Measurements from ENCODE around the gene CCL14.
"Not testable (repeated sequence)": the region's sequence is repeated elsewhere in the genome, so short reads cannot be mapped to it uniquely, and the experiment has no call there.

CCL14 gene

DNA sequence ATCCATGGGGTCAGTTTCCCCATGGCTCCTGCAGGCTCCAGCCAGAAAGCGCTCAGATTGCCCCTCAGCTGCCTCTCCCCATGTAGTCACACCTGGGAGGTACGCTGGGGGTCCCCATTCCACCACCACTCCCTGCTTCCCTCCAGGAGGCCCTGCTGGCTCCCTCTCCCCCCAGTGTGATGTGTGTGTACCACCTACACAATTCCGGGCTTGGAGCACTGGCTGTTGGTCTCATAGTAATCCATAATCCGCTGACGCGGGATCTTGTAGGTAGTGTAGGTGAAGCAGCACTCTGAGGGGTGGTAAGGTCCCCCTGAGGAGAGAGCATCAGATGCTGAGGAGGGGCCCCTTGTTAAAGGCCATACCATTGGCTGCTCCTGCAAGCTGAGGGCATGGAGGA, 2.4 kb downstream of the CCL14 start:
- DNase-seq: no peak

DNA sequence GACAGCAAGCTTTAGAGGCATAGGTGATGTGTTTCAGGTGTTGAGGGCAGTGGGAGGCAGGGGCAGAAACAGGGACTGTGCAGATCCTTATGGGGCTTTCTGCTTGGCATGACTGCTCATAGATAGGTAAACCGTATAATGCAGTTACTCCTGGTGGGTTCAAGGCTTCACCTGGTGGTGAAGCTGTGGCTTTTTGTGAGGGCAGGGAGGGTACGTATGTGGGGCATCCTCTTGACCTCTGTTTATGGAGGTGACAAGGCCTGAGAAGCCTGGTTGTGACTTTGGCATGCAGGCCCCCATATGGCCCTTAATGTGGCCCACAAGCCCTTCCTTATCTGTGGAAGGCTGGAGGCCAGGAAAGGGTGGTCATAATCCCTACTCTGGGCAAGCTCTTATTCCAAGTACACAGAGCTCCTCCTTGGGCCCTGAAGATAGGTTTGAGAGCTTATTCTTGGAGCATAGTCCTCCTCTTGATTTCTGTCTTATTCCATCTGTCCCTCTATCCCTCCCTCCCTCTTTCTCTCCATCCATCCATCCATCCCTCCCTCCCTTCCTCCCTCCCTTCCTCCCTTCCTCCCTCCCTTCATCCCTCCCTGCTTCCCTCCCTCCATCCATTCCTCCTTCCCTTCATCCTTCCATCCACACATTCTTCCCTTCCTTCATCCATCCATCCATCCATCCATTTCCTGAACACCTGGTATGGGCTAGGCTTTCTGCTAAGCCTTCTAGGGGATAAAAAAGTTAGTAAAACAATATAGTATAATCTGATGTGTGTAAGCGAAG, 3.9 kb downstream of the CCL14 start:
- DNase-seq: no peak

DNA sequence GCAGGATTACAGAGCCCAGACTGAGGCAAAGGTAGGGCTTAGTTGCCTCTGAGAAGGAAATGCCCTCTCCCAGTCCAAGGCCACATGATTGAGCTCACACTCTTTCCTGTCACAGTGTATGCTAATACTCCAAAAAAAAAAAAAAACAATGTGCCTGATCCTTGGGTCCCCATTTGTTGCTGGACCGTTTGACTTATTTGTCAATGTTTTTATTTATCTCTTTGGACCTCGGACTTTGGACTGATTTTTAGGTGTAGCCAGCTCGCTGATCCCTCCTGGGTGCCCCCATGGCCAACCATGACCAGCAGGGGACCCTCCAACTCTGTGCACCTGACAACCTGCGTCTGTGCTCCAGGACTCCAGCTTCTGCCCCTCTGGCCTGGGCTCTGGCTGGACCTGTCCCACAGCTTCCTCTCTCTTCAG, 4.6 kb downstream of the CCL14 start:
- no peak for DNase-seq

DNA sequence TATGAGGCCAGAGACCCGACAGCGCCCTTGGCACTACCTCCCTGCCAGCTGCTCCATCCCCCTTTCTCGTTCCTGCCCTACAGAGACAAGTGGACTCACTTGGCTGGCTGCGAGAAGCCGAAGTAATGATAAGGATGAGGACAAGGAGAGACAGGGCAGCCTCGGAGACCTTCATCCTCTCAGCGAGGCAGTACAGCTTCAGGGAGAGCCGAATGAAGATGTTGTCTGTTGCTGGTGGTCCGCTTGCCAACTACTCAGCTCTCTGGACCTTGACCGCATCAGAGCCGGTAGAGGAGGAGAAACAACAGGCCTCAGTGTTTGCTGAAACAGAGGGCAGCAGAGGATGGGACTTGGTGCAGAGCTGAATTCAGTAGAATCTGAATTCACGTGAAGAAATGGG, 5.3 kb downstream of the CCL14 start, which contains the start of gene CCL16:
TSS of gene CCL16 (minus strand) at position 252 of the 400 bp plus-strand sequence. CDS start at position 175, 77 bp downstream.
- DNase-seq: no peak

DNA sequence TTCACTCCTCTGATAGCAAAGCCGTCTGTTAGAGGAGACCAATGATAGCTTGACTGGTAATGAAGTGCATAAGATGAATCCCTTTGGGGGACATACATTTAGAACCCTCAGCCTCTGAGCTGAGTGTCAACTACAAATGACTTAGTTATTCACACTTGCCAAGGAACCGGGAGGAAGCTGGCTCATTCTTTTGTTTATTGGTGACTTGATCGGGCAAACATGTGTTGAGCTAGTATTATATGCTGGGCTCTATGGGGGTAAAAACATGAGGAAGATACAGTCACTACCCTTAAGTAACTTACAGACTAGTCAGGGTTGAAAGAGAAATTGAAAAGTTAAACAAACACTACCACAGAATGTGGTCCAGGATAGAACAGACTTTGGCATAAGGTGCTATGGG, 8.2 kb downstream of the CCL14 start:
- no peak for DNase-seq

DNA sequence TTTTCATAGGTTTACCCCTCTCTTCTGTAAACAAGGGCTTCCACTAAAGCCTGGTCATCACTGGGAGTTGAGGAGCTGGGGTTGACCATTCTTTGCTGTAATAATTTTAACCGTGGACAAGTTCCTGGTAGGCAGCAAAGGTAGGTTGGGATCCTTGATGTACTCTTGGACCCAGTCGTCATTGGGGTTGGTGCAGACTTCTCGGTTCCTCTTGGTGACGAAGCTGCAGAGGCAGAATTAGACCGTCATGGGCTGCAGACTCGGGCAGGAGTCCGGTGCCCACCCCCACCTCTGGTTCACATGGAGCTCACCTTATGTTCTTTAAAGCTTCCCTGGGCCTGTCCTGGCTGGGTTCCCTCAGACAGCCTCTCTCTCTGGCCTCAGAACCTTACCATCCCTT, 9.0 kb downstream of the CCL14 start:
- DNase-seq: no peak

DNA sequence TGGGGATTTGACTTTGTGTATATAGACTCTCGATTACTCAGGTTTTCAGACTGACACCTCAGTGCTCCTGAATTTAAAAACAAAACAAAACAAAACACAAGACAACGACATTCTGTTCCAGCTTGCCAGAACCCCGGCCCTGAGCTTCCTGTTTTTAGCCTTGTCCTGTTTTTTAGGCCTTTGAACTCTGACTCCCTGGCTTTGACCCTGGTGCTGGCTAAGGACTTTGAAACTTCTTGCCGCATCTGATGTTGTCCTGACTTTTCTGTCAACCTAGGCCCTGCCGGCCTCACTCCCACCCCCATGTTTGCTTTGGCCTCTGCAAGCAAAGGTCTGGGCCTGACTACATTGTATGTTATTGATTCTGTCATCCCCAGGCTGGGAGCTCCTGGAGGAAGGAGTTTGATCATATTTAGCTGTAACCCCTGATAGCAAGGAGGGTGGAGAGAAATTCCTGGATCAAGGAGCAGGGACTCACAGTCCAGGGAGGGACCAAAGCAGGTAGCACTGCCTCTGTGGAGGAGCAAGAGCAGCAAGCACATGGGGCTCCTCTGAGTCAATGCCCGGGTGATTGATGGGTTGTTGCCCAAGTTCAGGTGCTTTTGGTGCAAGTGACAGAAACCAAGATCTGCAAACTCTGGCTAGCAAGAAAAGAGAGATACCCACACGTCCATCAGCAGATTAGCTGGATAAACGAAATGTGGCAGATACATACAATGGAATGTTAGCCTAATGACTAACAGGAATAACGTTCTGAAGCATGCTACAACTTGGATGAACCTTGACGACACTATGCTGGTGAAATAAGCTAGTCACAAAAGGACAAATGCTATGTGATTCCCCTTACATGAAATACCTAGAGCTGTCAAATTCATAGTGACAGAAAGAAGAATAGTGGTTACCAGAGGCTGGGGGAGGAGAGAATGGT, 12.9 kb downstream of the CCL14 start:
- DNase-seq: no peak

DNA sequence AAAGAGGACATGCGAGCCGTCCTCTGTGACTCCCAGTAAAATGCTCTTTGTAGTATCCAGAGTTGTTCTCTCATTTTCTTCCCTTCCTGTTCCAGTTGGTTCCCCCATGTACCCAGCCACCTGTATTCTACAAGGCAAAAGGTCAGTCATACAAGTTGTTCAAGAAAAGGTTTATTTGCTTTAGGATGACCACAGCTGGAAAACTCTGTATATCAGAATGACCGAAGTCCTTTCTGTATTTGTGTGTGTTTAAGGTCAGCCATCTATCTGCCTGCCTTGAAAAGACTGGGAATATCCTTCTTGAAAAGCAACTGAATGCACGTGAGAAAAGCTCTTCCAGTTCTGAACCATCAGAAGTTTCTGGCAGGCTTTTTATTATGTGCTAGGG, 13.6 kb downstream of the CCL14 start:
- DNase-seq: no peak

DNA sequence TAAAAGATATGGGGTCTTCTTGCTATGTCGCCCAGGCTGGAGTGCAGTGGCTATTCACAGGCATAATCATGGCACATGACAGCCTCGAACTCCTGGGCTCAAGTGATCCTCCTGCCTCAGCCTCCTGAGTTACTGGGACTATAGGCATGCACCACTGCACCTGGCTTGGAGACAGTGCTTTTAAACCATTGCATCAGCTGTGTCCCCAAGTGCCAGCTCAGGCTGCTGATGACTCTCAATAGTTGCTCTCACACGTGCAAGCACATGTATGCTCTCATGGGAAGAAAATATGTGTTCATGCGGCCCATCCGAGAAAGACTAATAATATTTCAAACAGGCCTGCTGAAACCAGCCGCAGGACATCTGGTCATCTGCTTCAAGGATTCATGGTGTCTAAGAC, 14.0 kb downstream of the CCL14 start:
- no peak for DNase-seq

DNA sequence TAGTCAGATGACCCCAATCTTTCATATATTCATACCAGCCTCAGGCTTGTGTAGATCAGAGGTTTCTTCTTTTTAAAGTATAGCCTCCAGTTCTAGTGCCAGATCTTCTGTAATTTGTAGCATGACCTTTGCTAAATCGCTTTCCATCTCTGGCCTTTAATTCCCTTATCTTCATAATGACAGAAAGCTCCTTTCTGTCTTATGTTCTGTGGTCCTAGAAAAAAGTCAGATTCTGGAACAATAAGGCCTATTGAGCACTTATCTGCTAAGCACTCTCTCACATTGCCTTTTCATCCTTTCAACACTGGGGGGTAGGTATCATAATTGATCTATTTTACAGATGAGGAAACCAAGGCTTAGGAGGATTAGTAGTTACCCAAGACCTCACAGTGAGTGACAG, 14.5 kb downstream of the CCL14 start:
- DNase-seq: no peak

DNA sequence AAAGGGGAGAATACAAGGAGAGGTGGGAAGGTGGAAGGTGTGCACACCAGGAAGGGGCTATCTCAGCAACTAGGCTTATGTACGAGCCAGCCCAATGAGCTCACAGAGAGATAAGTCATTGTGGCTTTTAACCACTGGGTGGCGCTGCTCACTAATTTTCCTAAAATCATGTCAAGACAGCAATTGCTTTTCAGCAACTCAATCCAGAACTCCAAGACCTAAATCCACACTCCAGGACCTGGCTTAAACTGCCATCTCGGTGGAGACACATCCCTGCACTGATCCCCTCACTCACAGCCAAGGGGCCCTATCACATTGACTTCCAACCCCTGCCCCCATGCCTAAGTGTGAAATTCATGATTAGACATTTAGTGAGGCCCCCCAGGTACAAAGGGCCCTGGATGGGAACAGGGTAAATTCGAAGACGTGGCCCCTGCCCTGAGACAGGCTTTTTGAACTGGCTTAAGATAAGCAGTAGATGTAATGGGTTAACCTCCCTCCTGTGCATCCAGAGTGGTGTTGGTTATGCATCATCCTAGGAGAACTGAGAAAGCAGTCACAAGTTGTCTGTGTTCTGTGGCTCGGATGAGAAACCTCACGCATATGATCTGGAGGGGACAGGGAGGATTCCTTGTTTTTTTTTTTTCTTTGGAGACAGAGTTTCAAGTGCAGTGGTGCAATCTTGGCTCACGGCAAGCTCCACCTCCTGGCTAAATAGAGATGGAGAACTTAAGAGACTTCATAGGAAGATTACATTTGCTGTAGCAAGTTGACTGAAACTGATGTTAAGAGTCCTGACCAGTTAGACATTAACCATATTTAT, 16.8 kb downstream of the CCL14 start:
- peak; percentile 86 for DNase-seq

DNA sequence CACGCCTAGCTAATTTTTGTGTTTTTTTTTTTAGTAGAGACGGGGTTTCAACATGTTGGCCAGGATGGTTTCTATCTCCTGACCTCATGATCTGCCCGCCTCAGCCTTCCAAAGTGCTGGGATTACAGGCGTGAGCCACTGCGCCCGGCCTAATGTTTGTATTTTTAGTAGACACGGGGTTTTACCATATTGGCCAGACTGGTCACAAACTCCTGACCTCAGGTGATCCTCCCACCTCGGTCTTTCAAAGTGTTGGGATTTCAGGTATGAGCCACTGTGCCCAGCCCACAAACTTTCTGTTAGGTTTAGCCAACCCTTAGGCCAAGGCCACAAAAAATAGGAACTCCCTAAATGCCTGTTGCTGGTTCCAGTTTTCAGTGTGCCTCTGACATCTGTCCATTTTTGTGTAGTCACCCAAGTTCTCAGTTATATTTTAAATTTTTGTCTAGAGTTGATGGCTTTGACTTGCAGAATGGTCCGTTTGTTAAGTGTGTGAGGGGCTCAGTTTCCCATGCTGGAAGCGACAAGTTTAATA, 17.9 kb downstream of the CCL14 start:
- DNase-seq: no peak

DNA sequence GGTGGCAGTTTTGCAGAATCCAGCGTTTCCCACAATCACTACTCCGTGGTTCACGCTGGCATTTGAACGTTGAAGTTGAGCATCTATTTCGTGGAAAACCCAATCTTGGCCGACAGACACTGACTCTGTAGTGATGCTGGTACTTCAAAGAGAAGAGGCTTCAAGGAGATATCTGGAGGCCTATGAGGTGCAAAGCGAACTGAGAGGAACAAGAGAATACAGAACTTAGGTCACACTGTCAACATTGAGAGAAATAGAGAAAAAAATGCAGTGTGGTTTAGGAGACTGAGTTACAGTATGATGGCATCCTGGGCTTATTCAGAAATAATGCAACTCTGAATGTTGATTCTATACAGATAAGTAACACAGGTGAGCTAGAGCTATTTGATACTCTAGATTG, 21.3 kb downstream of the CCL14 start:
- no peak for DNase-seq

DNA sequence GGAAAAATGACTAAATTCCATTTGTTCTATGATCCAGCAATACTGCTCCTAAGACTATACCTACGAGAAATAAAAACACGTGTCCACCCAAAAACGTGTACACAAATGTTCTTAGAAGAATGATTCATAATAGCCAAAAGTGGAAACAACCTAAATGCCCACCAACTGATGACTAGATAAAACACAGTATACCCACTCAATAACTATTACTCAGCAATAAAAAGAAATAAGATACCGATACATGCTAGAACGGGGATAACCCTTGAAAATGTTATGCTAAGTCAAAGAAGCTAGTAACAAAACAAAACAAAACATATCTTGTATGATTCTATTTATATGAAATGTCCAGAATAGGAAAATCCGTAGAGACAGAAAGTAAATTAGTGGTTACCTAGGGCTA, 22.9 kb downstream of the CCL14 start:
- no peak for DNase-seq

DNA sequence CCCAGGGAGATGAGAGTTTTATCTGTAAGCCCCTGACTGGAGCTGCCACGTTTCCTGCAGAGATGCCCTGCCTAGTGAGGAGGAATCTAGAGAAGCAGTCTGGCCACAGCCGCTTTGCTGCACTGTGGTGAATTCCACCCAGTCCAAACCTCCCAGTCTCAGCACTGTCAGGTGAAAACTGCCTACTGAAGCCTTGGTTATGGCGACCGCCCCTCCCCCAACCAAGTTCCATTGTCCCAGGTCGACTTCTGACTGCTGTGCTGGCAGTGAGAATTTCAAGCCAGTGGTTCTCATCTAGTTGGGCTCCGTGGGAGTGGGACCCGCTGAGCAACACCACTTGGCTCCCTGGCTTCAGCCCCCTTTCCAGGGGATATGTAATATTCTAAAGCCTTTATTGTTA, 32.8 kb downstream of the CCL14 start:
- no peak for DNase-seq

DNA sequence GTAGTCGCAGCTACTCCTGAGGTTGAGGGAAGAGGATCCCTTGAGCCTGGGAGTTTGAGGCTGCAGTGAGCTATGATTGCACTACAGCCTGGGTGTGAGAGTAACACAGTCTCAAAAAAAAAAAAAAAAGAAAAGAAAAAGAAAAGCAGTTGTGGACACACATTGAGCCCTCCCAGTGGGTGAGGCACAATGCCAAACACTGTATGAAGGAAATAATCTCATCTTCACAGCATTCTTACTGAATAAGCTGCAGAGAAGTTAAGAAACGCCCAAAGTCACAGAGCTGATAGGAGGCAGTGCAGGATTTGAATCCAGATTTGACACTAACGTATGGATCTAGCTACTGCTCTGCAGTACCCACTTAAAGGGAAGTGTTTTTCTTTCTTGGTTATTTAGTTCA, 37.1 kb downstream of the CCL14 start:
- no peak for DNase-seq

DNA sequence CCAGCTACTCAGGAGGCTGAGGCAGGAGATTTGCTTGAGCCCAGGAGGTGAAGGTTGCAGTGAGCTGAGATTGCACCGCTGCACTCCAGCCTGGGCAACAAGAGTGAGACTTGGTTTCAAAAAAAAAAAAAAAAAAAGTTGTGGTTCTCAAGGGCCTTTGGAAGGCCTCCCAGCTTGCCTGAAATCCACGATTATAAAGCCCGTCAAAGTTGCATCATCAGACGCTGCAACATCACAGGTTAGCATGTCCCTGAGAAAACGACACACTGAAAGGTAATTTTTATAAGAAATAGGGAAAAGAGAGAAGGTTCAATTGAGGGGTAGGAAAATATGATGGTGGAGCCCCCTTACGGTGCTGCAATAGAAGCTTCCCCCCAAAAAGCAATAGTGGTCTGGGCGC, 38.4 kb downstream of the CCL14 start:
- DNase-seq: no peak

DNA sequence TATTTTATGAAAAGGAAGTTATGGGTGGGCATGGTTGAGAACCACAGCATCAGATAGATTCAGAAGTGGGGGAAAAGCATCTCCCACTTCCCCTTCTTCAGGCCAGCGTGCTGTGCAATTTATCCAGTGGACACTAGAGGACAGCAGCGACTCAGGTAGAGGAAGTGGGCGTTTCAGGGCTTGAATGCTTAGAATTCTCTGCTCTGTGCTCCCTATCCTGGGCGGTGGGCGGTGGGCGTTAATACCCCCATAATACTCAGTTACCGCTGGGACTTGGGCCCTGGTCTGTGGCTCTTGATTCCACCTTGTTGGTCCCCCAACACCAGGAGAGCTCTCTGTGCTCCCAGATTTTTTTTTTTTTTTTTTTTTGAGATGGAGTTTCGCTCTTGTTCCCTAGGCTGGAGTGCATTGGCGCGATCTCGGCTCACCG, 39.4 kb downstream of the CCL14 start:
- DNase-seq: peak; percentile 61

DNA sequence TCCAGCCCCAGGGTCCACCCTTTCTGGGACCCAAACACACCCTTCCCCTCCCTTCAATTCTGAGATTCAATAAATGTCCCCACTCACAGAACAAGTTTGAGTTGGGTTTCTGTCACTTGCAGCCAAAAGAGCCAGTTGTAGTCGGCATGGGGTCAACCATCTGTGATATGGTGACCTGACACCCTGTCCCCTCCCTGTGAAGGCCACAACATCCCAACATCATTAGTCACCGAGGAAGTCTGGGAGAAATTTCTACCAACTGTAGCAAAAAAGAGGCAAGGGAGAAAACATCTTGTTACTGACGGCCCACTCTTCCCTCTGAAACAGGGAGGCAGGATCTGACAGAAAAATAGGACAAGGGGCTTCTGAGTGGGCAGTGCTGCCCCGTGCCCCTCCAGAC, 42.4 kb downstream of the CCL14 start:
- DNase-seq: no peak

DNA sequence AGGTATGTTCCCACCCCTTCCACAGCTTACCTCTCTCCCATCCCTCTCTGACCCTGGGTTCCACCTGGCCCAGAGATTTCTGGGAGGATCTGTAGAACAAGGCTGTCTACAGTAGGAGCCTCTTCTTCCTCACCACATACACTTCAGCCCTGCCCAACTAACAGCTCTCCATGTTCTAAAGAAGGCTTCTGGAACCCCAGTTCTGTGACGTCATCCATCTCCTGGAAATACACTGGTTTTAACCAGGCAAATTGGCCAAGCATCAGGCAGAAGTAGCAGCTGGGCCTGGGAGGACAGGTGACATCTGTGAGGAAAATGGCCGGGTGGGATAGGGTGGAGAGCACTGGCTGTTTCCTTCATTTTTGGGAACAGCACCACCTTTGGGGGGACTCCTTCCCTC, 43.0 kb downstream of the CCL14 start, which contains the start of gene LYZL6:
TSS of gene LYZL6 (minus strand) at position 177 of the 400 bp plus-strand sequence. CDS start 4,357 bp downstream, outside the sequence.
- DNase-seq: no peak

DNA sequence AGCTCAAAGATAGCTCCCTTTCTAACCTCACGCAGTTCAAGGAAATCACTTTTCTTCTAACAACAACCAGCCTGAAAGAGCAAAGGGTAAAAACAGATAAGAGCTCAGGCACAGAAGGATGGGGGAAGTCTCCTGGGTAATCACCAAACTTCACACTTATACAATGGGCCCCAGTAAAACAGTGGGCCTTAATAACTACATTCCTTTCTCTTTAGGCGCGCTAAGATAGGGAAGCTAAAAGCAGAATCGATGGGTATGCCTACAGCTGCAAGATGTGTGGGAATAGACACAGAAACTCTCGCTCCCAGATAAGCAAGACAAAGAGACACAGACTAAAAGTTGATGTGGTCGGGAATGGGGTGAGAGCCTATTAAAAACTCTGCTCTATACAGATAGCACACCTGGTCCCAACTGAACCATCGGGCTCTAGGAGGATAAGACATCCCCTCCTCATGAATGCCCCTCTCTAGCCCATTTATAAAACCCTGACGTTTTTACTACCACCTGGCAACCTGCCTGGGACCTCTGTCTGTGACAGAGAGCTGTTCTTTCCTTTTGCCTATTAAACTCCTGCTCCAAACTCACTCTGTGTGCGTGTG, 43.8 kb downstream of the CCL14 start:
- peak; percentile 7 for DNase-seq

DNA sequence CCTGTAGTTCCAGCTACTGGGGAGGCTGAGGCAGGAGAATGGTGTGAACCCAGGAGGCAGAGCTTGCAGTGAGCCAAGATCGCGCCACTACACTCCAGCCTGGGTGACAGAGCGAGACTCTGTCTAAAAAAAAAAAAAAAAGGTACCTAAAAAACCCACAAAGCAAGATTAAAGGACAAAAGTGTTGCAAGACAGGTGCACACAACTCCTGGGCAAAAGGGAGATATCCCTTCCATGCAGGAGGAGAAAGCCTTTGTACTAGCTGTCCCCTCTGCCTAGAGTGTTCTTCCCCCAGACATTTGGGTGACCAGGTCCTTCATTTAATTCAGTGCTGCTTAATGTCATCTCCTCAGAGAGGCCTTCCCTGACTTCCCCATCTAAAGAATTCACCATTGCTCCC, 48.0 kb downstream of the CCL14 start:
- not testable (repeated sequence) for DNase-seq

Measured in NCI-H1694 (cell line).